Inflammatory macrophage treated with lipopolysaccharide for 1 hour (primary cell): ENCODE data around the gene ZBTB4.

ENCODE experiments used
- DNase-seq, 2 donors: peaks; one replicate each; pipeline ENCODE4 v3.0.0-alpha.2; 2020 to 2022

ZBTB4 gene, protein sequence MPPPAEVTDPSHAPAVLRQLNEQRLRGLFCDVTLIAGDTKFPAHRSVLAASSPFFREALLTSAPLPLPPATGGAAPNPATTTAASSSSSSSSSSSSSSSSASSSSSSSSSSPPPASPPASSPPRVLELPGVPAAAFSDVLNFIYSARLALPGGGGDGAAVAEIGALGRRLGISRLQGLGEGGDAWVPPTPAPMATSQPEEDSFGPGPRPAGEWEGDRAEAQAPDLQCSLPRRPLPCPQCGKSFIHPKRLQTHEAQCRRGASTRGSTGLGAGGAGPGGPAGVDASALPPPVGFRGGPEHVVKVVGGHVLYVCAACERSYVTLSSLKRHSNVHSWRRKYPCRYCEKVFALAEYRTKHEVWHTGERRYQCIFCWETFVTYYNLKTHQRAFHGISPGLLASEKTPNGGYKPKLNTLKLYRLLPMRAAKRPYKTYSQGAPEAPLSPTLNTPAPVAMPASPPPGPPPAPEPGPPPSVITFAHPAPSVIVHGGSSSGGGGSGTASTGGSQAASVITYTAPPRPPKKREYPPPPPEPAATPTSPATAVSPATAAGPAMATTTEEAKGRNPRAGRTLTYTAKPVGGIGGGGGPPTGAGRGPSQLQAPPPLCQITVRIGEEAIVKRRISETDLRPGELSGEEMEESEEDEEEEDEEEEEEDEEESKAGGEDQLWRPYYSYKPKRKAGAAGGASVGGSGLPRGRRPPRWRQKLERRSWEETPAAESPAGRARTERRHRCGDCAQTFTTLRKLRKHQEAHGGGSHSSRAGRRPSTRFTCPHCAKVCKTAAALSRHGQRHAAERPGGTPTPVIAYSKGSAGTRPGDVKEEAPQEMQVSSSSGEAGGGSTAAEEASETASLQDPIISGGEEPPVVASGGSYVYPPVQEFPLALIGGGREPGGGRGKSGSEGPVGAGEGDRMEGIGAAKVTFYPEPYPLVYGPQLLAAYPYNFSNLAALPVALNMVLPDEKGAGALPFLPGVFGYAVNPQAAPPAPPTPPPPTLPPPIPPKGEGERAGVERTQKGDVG

DNA sequence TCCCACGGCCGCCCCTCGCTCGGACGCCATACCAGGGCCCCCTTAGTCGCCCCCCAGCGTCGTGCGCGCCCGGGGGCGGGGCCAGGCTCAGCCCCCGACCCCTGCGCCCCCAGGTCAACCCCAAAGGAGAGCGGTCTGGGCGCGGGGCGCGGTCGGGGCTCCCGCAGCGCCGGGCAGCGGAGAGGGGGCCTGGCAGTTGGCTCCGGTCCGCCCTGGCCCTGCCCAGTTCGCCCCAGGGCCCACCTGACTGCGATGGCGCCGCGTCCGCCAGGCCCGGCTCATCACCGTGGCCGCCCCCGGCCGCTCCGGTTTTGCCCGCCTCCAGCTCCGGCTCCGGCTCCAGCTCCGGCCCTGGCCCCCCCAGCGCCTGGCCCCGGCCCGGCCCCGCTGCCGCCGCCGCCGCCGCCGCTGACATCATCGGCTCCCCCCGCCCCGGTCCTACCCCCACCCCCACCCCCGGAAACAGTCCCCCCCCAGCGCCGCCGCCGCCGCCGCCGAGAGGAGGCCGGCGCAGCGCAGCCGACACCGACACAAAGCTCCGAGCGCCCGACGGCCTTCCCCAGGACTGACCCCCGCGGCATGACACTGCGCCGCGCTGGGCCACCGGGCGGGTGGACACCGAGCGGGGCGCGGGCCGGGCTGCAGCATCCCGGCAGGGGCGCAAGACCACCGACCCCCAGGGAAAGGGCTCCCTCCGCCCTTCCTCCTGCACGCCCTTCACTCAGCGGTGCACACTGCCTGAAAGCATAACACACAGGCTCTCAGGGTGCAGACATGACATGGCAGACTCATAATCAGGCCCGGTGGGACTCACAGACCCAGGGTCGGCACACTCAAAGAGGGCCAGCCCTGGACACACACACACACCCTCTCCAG is at the start of gene ZBTB4:
ZBTB4 (minus strand) TSS at position 419 of the 876 bp plus-strand sequence. CDS start 12,830 bp downstream, outside the sequence.
- DNase-seq, result no peak

DNA sequence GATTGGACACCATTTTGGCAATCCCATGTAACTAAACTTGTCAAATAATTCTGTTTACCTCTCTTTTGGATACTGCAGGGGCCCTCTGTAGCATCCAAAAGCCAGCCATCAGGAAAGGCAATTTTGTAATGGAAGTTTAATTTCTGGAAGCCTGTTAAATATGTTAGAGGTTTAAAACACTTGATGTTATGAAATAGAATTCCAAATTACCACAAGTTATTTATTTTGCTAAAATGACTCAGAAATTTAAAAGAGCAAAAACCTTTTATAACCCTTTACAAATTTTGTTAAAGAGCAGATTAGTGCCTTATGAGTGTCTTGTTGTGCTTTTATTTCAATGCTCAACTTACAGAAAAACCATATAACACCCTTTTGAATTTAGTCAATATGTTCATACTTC is 49.4 kb upstream of the ZBTB4 start:
- DNase-seq, result no peak

DNA sequence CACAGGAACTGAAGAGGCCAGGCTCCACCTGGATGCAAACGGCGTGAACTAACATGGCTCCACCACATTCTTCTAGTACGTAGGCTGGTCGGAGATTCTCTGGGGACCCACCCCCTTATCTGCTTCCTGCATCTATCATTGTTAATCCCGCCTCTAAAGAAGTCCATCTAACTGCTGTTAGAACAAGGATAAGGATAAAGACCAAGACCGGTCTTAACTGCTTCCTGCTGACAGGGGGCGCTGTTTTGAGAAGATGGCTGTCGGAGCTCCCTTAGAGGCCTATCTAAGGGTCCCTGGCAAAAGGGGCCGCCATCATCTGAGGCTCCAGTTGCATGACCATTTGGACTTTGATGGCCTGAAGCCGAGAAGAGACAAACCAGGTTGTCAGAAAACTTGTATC is 43.6 kb upstream of the ZBTB4 start:
- DNase-seq, result peak; percentile 14 to 62

DNA sequence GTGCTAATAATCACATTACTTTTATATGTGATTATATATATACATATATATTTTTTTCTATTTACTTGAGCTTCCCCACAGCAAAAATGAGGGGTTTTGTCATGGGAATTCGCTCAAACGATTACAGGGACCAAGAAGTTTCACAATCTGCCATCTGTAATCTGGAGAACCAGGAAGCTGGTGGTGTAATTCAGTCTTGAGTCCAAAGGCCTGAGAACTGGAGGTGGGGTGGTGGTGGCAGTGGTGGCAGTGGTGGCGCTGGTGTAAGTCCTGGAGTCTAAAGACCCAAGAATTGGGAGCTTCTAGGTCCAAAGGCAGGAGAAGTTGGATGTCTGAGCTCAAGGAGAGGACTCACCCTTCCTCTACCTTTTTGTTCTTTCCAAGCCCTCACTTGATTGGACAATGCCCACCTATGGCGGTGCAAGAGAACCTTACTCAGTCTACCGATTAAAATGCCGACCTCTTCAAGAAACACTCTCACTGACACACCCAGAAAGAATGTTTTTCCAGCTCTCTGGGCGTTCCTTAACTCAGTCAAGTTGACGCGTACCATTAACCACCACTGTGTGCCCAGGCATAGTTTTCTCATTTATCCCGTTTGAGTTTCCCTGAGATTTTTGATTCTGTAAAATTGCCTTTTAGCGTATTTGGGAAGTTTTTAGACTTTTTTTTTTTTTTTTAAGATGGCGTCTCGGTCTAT is 36.6 kb upstream of the ZBTB4 start:
- DNase-seq, result peak; percentile 77 to 86

DNA sequence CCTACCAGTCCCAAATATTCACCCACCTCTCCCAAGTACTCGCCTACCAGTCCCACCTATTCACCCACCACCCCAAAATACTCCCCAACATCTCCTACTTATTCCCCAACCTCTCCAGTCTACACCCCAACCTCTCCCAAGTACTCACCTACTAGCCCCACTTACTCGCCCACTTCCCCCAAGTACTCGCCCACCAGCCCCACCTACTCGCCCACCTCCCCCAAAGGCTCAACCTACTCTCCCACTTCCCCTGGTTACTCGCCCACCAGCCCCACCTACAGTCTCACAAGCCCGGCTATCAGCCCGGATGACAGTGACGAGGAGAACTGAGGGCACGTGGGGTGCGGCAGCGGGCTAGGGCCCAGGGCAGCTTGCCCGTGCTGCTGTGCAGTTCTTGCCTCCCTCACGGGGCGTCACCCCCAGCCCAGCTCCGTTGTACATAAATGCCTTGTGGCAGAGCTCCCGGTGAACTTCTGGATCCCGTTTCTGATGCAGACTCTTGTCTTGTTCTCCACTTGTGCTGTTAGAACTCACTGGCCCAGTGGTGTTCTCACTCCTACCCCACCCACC is 34.5 kb upstream of the ZBTB4 start:
- no peak for DNase-seq

DNA sequence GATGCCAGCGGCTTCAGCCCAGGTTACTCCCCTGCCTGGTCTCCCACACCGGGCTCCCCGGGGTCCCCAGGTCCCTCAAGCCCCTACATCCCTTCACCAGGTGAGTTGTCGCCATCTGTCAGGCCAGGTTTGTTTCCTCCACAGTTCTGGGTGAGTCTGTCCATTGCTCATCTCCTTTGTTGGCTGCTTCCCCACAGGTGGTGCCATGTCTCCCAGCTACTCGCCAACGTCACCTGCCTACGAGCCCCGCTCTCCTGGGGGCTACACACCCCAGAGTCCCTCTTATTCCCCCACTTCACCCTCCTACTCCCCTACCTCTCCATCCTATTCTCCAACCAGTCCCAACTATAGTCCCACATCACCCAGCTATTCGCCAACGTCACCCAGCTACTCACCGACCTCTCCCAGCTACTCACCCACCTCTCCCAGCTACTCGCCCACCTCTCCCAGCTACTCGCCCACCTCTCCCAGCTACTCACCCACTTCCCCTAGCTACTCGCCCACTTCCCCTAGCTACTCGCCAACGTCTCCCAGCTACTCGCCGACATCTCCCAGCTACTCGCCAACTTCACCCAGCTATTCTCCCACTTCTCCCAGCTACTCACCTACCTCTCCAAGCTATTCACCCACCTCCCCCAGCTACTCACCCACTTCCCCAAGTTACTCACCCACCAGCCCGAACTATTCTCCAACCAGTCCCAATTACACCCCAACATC is 33.6 kb upstream of the ZBTB4 start:
- DNase-seq, result no peak

DNA sequence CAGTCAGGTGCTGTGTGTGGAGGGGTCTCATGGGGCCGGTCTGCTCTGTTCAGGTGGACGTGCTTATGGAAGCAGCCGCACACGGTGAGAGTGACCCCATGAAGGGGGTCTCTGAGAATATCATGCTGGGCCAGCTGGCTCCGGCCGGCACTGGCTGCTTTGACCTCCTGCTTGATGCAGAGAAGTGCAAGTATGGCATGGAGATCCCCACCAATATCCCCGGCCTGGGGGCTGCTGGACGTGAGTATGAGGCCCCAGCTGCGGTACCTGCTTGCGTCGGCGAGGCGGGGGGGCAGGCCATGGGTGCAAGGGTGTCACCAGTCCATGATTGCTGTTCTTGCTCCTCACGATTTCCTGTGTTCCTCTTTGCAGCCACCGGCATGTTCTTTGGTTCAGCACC is 32.7 kb upstream of the ZBTB4 start:
- no peak for DNase-seq

DNA sequence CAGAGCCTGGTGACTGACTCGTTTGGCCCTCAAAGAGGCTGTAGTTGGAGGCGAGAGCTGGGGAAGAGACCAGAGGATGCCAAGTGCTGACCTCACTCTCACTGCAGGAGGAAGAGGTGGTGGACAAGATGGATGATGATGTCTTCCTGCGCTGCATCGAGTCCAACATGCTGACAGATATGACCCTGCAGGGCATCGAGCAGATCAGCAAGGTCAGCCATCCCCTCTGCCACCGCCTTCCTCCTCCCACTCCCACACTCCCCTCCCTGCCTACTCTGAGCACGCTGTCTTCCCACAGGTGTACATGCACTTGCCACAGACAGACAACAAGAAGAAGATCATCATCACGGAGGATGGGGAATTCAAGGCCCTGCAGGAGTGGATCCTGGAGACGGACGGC is 31.7 kb upstream of the ZBTB4 start:
- no peak for DNase-seq

DNA sequence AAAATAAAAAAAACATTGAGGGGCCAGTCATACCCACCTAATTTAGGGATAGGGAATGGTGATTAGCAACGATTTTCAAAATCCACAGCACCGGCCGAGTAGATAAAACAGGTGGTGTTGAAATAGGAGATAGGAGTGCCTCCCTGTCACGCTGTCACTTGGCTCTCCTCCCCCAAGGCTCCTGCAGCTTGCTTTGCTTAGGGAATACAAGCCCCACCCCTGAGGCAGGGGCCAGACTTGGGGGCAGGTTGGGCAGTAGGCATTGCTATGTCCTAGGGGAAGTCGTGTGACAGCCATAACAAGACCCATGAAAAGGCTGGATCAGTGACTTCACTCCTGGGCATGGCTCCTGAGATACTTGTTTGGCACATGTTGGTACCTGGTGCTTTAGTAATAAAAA is 30.5 kb upstream of the ZBTB4 start:
- no peak for DNase-seq

DNA sequence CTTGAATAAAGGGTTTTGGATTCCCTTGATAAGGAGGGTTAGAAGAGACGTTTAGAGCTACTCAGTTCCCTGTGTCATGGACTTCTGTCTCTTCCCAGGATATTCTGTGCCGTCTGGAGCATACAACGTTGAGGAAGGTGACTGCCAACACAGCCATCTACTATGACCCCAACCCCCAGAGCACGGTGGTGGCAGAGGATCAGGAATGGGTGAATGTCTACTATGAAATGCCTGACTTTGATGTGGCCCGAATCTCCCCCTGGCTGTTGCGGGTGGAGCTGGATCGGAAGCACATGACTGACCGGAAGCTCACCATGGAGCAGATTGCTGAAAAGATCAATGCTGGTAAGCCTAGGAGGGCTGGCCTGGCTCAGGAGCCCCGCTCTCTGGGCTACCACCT is 29.4 kb upstream of the ZBTB4 start:
- no peak for DNase-seq

DNA sequence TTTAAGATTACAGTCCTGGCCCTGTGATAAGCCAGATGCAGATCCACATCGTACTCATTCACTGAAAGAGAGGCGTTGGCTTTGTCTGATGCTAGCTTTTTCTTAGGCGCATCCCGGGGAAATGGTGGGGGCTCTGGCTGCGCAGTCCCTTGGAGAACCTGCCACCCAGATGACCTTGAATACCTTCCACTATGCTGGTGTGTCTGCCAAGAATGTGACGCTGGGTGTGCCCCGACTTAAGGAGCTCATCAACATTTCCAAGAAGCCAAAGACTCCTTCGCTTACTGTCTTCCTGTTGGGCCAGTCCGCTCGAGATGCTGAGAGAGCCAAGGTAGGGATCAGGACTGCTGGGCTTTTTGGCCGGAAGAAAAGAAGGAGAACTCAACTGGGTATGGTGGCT is 28.7 kb upstream of the ZBTB4 start:
- no peak for DNase-seq

DNA sequence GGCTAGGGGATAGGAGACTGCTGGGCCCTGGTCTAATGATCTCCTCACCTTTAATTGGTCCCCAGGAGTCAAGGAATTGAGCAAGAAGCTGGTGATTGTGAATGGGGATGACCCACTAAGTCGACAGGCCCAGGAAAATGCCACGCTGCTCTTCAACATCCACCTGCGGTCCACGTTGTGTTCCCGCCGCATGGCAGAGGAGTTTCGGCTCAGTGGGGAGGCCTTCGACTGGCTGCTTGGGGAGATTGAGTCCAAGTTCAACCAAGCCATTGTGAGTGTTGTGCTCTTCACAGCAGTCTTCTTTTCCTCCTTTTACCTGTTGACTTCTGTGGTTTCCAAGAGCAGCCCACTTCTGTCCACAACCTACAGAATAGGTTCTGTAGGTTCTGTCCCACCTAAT is 24.1 kb upstream of the ZBTB4 start:
- no peak for DNase-seq

DNA sequence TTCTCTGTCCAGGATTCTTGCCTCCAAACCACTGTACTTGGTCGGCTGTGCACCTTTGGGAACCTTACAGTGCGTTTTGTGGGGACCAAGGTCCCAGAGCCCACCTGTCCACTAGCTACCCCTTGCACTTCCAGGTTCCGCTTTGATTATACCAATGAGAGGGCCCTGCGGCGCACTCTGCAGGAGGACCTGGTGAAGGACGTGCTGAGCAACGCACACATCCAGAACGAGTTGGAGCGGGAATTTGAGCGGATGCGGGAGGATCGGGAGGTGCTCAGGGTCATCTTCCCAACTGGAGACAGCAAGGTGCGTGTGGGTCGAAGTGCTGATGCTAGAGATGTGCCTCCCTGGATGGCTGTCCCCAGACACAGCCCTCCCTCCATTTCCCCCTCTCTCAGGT is 23.6 kb upstream of the ZBTB4 start:
- DNase-seq, result no peak

DNA sequence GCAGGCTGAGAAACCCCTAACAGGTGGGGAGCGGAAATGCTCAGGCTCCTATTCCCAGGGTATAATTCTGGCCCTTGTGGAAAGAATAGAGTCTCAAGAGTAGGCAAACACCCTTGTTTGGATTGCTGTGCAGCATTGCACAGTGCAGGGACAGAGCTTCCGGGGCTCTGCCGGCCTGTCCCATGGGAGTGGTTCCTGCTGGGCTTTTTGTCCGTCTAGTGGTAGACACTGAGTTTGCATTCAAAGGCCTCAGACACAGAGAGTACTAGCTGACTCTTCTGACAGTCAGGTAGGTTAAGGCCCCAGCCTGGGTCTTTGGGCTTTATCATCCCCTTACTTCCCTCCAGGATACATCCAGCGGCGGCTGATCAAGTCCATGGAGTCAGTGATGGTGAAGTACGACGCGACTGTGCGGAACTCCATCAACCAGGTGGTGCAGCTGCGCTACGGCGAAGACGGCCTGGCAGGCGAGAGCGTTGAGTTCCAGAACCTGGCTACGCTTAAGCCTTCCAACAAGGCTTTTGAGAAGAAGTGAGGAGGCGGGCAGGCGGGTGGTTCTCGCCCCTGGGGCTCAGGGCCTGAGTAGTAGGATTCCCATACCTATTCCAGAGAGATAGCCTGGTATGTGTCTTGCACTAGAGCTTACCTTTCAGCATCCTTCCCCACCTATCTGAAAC is 22.9 kb upstream of the ZBTB4 start:
- no peak for DNase-seq

DNA sequence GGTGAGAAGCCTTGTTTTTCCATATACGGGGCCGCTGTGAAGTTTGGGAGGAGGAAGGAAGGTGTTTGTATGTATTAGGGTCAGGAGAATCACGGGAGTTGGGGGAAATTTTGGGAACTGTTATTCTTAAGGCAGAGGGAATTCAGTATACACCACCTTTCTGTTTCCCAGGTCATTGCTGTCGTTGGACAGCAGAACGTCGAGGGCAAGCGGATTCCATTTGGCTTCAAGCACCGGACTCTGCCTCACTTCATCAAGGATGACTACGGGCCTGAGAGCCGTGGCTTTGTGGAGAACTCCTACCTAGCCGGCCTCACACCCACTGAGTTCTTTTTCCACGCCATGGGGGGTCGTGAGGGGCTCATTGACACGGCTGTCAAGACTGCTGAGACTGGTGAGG is 22.3 kb upstream of the ZBTB4 start:
- DNase-seq, result no peak

DNA sequence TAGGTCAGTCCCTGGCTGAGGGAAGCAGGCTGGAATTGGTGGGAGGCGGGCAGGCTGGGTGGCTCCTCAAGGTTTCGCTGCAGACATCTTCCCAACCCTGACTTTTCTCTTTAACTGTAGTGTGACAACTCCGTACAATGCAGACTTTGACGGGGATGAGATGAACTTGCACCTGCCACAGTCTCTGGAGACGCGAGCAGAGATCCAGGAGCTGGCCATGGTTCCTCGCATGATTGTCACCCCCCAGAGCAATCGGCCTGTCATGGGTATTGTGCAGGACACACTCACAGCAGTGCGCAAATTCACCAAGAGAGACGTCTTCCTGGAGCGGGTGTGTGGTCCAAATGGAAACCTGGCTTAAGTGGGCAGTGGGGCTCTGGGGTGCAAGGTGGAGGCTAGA is 19.7 kb upstream of the ZBTB4 start:
- DNase-seq, result no peak

DNA sequence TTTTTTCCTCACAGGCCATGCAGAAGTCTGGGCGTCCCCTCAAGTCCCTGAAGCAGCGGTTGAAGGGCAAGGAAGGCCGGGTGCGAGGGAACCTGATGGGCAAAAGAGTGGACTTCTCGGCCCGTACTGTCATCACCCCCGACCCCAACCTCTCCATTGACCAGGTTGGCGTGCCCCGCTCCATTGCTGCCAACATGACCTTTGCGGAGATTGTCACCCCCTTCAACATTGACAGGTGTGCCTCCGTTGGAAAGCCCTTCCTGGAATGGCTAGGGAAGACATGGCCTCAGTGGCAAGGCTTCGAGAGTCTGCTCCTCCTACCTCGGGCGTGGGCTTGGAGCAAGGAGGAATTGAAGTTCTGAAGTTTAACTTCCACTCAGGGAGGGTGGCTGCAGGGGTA is 18.2 kb upstream of the ZBTB4 start:
- DNase-seq, result no peak

DNA sequence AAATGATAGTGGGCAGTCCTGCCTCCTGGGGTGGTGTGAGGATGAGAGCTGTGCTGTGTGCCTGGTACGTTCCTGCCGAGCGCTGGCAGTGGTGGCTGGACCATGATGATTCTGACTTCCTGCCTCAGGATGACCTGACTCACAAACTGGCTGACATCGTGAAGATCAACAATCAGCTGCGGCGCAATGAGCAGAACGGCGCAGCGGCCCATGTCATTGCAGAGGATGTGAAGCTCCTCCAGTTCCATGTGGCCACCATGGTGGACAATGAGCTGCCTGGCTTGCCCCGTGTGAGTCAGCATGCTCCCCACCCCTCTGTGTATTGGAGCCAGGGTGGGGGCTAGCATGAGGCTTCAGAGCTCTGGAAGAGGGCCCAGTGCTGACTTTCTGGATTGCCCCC is 17.8 kb upstream of the ZBTB4 start:
- no peak for DNase-seq

DNA sequence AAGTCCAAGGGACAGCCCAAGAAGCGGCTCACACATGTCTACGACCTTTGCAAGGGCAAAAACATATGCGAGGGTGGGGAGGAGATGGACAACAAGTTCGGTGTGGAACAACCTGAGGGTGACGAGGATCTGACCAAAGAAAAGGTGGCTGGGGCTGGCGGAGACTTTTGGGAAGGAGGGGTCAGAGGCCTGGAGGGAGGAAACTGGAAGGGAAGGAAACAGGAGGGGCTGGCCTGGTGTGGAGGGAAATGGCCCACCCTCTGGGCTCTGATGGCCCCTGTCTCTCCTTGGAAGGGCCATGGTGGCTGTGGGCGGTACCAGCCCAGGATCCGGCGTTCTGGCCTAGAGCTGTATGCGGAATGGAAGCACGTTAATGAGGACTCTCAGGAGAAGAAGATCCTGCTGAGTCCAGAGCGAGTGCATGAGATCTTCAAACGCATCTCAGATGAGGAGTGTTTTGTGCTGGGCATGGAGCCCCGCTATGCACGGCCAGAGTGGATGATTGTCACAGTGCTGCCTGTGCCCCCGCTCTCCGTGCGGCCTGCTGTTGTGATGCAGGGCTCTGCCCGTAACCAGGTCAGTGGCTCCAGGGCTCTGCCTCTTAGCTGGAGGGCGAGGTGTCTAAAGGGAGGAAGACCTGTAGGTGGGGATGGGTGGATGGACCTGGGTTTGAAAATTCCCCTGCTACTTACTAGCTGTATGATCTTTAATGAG is 17.2 kb upstream of the ZBTB4 start:
- no peak for DNase-seq

DNA sequence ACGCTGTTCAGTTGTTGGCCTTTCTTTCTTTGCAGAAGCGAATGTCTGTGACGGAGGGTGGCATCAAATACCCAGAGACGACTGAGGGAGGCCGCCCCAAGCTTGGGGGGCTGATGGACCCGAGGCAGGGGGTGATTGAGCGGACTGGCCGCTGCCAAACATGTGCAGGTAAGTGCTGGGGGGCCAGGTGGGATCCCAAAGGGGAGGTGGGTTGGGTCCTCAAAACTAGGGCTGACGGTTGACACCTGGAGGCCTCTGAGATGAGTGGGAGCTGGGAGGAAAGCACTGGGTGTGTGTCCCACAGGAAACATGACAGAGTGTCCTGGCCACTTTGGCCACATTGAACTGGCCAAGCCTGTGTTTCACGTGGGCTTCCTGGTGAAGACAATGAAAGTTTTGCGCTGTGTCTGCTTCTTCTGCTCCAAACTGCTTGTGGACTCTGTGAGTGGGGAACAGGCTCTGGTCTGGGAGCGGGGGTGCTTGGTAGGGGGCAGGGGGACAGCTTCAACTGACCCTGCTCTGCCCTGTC is 16.5 kb upstream of the ZBTB4 start:
- no peak for DNase-seq
